H9 (cell line): ENCODE results near the gene ZNF770. TPM values are rescaled to one million over a fixed set of nuclear protein-coding genes. Genes with fewer than 3 reads are reported as not detected.

Experiments used
- DNase-seq: peaks from one replicate; pipeline ENCODE4 v3.0.0-alpha.2; 2017
- H2AFZ ChIP-seq: one replicate; pipeline ENCODE4 v1.6.1; 2013; ENCODE audit warnings: mild to moderate bottlenecking, low read length, control low read depth, moderate library complexity
- H2AK5ac ChIP-seq: 2 replicates; pipeline ENCODE4 v1.6.1; 2013; ENCODE audit warnings: low read length, control low read depth, mixed read lengths; ENCODE audit not compliant: insufficient read length
- H2BK120ac ChIP-seq: one replicate; pipeline ENCODE4 v1.6.1; 2013; ENCODE audit warnings: low read depth, mild to moderate bottlenecking, low read length, control low read depth, inconsistent platforms; ENCODE audit not compliant: poor library complexity, severe bottlenecking
- H2BK12ac ChIP-seq: 2 replicates; pipeline ENCODE4 v1.6.1; 2013; ENCODE audit warnings: low read length, control low read depth, mixed read lengths, low read depth; ENCODE audit not compliant: insufficient read length
- H2BK15ac ChIP-seq: 2 replicates; pipeline ENCODE4 v1.6.1; 2013; ENCODE audit warnings: low read depth, low read length, control low read depth
- H2BK20ac ChIP-seq: one replicate; pipeline ENCODE4 v1.6.1; 2013; ENCODE audit warnings: low read depth, mild to moderate bottlenecking, low read length, control low read depth, inconsistent platforms; ENCODE audit not compliant: poor library complexity, severe bottlenecking
- H2BK5ac ChIP-seq: 2 replicates; pipeline ENCODE4 v1.6.1; 2013; ENCODE audit warnings: low read length, control low read depth, mixed read lengths; ENCODE audit not compliant: insufficient read length
- H3K14ac ChIP-seq: 2 replicates; pipeline ENCODE4 v1.6.1; 2013; ENCODE audit warnings: low read length, control low read depth; ENCODE audit not compliant: insufficient read depth
- H3K18ac ChIP-seq: 2 replicates; pipeline ENCODE4 v1.6.1; 2013; ENCODE audit warnings: low read depth, mild to moderate bottlenecking, mixed read lengths, low read length, control low read depth; ENCODE audit not compliant: insufficient read length
- H3K23ac ChIP-seq: 2 replicates; pipeline ENCODE4 v1.6.1; 2013; ENCODE audit warnings: low read length, control low read depth, mixed read lengths, low read depth; ENCODE audit not compliant: insufficient read length
- H3K23me2 ChIP-seq: 2 replicates; pipeline ENCODE4 v1.6.1; 2013; ENCODE audit warnings: low read depth, mild to moderate bottlenecking, mixed read lengths, low read length, control low read depth; ENCODE audit not compliant: insufficient read length, poor library complexity, severe bottlenecking
- H3K27ac ChIP-seq: 2 replicates; pipeline ENCODE4 v1.5.1; 2013; ENCODE audit warnings: low read length, control low read depth, mixed read lengths, low read depth; ENCODE audit not compliant: insufficient read length
- H3K27me3 ChIP-seq: 2 replicates; pipeline ENCODE4 v1.6.1; 2013; ENCODE audit warnings: low read length, control low read depth, inconsistent platforms; ENCODE audit not compliant: insufficient read depth
- H3K4ac ChIP-seq: 2 replicates; pipeline ENCODE4 v1.6.1; 2013; ENCODE audit warnings: low read depth, mild to moderate bottlenecking, control low read depth, inconsistent platforms, low read length, moderate library complexity
- H3K4me1 ChIP-seq: 2 replicates; pipeline ENCODE4 v1.6.1; 2013; ENCODE audit warnings: low read length, control low read depth, inconsistent platforms; ENCODE audit not compliant: insufficient read depth
- H3K4me2 ChIP-seq: 2 replicates; pipeline ENCODE4 v1.6.1; 2013; ENCODE audit warnings: low read length, control low read depth, mixed read lengths; ENCODE audit not compliant: insufficient read length, insufficient read depth
- H3K56ac ChIP-seq: 2 replicates; pipeline ENCODE4 v1.6.1; 2013; ENCODE audit warnings: low read depth, mild to moderate bottlenecking, mixed read lengths, low read length, control low read depth; ENCODE audit not compliant: insufficient read length
- H3K79me1 ChIP-seq: 2 replicates; pipeline ENCODE4 v1.6.1; 2013; ENCODE audit warnings: low read depth, mild to moderate bottlenecking, moderate library complexity, low read length, control low read depth, inconsistent platforms; ENCODE audit not compliant: insufficient read depth, poor library complexity, severe bottlenecking
- H3K79me2 ChIP-seq: 2 replicates; pipeline ENCODE4 v1.6.1; 2013; ENCODE audit warnings: low read length, control low read depth, inconsistent platforms; ENCODE audit not compliant: insufficient read depth
- H3K9ac ChIP-seq: 2 replicates; pipeline ENCODE4 v1.6.1; 2013; ENCODE audit warnings: low read length, control low read depth, mixed read lengths; ENCODE audit not compliant: insufficient read length; ENCODE audit errors: extremely low read depth
- H3K9me3 ChIP-seq: one replicate; pipeline ENCODE4 v1.6.1; 2013; ENCODE audit warnings: low read depth, low read length, inconsistent platforms; ENCODE audit not compliant: control insufficient read depth
- H3T11ph ChIP-seq: one replicate; pipeline ENCODE4 v1.6.1; 2013; ENCODE audit warnings: mild to moderate bottlenecking, low read length, control low read depth, inconsistent platforms
- H4K20me1 ChIP-seq: one replicate; pipeline ENCODE4 v1.6.1; 2013; ENCODE audit not compliant: control insufficient read depth, insufficient read length, insufficient read depth
- H4K5ac ChIP-seq: 2 replicates; pipeline ENCODE4 v1.6.1; 2013; ENCODE audit warnings: low read depth, mild to moderate bottlenecking, mixed read lengths, low read length, control low read depth; ENCODE audit not compliant: insufficient read length
- H4K8ac ChIP-seq: replicated peaks from 2 replicates; pipeline ENCODE4 v1.6.1; 2013; ENCODE audit warnings: low read length, control low read depth, mixed read lengths, low read depth; ENCODE audit not compliant: insufficient read length
- H4K91ac ChIP-seq: 2 replicates; pipeline ENCODE4 v1.6.1; 2013; ENCODE audit warnings: low read depth, mild to moderate bottlenecking, moderate library complexity, mixed read lengths, low read length, control low read depth; ENCODE audit not compliant: insufficient read length
- H3K27ac Mint-ChIP-seq, 3 experiments: 2 replicates in 2 of 3; 3 replicates in 1 of 3; pipeline ENCODE4 v1.8.0; 2020 to 2021; ENCODE audit warnings: mixed read lengths in 3 of 3, mild to moderate bottlenecking in 1 of 3, moderate library complexity in 1 of 3
- H3K27me3 Mint-ChIP-seq: 2 replicates; pipeline ENCODE4 v1.8.0; 2021; ENCODE audit warnings: low read depth, mild to moderate bottlenecking, moderate library complexity, mixed read lengths
- H3K36me3 Mint-ChIP-seq, 3 experiments: 2 replicates in 2 of 3; 3 replicates in 1 of 3; pipeline ENCODE4 v1.8.0; 2020 to 2021; ENCODE audit warnings: low read depth in 3 of 3, mixed read lengths in 3 of 3; ENCODE audit not compliant: insufficient read depth in 1 of 3
- H3K4me1 Mint-ChIP-seq, 2 experiments: 2 replicates each; pipeline ENCODE4 v1.8.0; 2020; ENCODE audit warnings: mixed read lengths in 2 of 2
- H3K4me3 Mint-ChIP-seq, 2 experiments: 2 replicates in 1 of 2; 3 replicates in 1 of 2; pipeline ENCODE4 v1.8.0; 2020 to 2021; ENCODE audit warnings: mild to moderate bottlenecking in 2 of 2, mixed read lengths in 2 of 2, moderate library complexity in 1 of 2
- H3K9me3 Mint-ChIP-seq, 2 experiments: 2 replicates in 1 of 2; 3 replicates in 1 of 2; pipeline ENCODE4 v1.8.0; 2020; ENCODE audit warnings: mild to moderate bottlenecking in 2 of 2, mixed read lengths in 2 of 2, moderate library complexity in 1 of 2
- WGBS: extraction: QIAGEN DNeasy Blood & Tissue Kit; methylation state at CpG from one replicate; pipeline ENCODE4 v1.1.7; 2013; ENCODE audit warnings: missing lambda C conversion rate, low lambda C conversion rate, mixed read lengths; ENCODE audit not compliant: insufficient read length; ENCODE audit errors: extremely low coverage; 5-methylcytosine and 5-hydroxymethylcytosine counted together
- long read RNA-seq: library from polyadenylated mRNA; unstranded; transcript quantifications from one replicate; pipeline ENCODE4 v2.0.0, GENCODE V29; 2020
- total RNA-seq: library from RNA; stranded (reverse); gene quantifications from 2 replicates; pipeline ENCODE4 v1.2.1, GENCODE V29; 2021
- TF ChIP-seq, protein P1 (sequence below): fragments of 200-600 bp; sonication (generic); conservative IDR thresholded peaks from 3 replicates; pipeline ENCODE4 v1.8.0; 2021; ENCODE audit warnings: antibody characterized with exemption, mild to moderate bottlenecking

The ZNF770 gene, protein sequence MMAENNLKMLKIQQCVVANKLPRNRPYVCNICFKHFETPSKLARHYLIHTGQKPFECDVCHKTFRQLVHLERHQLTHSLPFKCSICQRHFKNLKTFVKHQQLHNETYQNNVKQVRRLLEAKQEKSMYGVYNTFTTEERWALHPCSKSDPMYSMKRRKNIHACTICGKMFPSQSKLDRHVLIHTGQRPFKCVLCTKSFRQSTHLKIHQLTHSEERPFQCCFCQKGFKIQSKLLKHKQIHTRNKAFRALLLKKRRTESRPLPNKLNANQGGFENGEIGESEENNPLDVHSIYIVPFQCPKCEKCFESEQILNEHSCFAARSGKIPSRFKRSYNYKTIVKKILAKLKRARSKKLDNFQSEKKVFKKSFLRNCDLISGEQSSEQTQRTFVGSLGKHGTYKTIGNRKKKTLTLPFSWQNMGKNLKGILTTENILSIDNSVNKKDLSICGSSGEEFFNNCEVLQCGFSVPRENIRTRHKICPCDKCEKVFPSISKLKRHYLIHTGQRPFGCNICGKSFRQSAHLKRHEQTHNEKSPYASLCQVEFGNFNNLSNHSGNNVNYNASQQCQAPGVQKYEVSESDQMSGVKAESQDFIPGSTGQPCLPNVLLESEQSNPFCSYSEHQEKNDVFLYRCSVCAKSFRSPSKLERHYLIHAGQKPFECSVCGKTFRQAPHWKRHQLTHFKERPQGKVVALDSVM
- 108 and 111 TPM in 2 replicates for total RNA-seq
- long read RNA-seq, full-length matches to known transcripts = 599 of 630 reads
- long read RNA-seq, partial matches to known transcripts = 5 of 630 reads
- long read RNA-seq, other reads (novel, unspliced or antisense) = 26 of 630 reads

DNA sequence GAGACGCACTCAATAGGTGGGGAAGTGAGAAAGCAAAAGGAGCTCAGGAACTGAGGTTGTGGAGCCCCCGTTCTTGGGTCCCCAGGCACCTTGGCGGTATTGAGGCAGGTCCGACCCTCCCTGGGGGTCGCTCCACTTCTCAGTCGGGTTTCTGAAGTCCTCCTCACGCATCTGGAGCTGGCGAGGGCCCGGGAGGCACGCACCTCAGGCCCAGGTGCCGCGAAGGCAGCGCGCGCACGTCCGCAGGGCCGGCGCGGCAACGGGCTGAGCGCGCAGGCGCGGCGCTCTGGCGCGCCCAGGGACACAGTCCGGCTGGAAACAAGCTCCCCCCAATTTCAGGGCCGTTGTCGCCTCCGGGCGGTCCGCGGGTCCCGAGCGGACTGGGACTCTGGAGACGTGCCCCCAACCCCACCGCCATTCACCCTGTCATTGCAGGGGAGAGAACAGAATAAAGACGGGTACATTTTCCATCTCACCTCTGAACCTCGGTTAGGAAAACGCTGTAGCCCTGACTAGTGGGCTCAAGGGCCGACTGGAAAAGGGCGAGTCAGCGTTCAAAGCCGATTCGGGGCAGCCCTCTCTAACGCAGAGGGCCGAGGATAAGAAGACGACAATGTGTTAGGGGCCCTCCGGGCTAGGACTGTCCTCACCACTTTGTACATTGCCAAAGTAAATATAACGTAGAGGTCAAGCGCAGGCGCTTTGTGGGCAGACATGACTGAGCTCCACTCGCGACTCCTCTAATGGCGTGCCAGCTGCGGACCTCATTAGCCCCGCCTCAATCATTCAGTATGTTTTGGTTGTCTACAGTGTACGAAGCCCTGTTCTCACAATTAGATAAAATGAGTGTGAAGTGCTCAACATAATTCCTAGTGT is at the start of gene ZNF770:
ZNF770 (minus strand) TSS at position 261 of the 876 bp plus-strand sequence. CDS start 4,853 bp downstream, outside the sequence.
- no peak within 1 kb of the TSS for H2AK5ac ChIP-seq

More for the DNA sequence above, at the start of gene ZNF770:
- H3K4me3 Mint-ChIP-seq = peak within 1 kb of the TSS; percentile 98
- peak; percentile 81 for DNase-seq
- Histone ChIP-seq H2BK120ac (no peak within 1 kb of the TSS), H2AFZ (no peak within 1 kb of the TSS), H3K9me3 (no peaks in the 10 kb centered on the region), H3K9ac (peak within 1 kb of the TSS; percentile 94), H4K20me1 (no peaks in the 10 kb centered on the region), H2BK15ac (no peak within 1 kb of the TSS), H3K14ac (peak within 1 kb of the TSS; percentile 82), H3K56ac (peak within 1 kb of the TSS; percentile 9), H3T11ph (no peak within 1 kb of the TSS), H3K23ac (no peak within 1 kb of the TSS), H4K91ac (no peak within 1 kb of the TSS), H2BK5ac (peak within 1 kb of the TSS; percentile 42), H3K4ac (no peak within 1 kb of the TSS), H4K8ac (no peak within 1 kb of the TSS), H3K4me2 (peak within 1 kb of the TSS; percentile 75), H3K79me2 (peaks cover 27% of the 10 kb centered on the region), H4K5ac (no peak within 1 kb of the TSS), H3K79me1 (no peaks in the 10 kb centered on the region), H3K18ac (peak within 1 kb of the TSS; percentile 63), H2BK12ac (no peak within 1 kb of the TSS), H3K23me2 (peaks cover 8% of the 10 kb centered on the region), H3K27me3 (no peaks in the 10 kb centered on the region), H2BK20ac (no peak within 1 kb of the TSS), H3K4me1 (peaks cover 2% of the 10 kb centered on the region; the same call in 1 of the 2 replicates), H3K27ac (no peak within 1 kb of the TSS)
- WGBS = no CpG with 5 or more reads among the region's 60 CpGs
- peaks cover 29 to 35% of the 10 kb centered on the region in 2 experiments for H3K4me1 Mint-ChIP-seq
- H3K27me3 Mint-ChIP-seq = no peaks in the 10 kb centered on the region
- H3K27ac Mint-ChIP-seq = peak within 1 kb of the TSS; percentile 95 to 99 (median 98)
- no peaks in the 10 kb centered on the region for H3K9me3 Mint-ChIP-seq
- peaks cover 5 to 37% (median 11%) of the 10 kb centered on the region in 3 experiments; a peak in 6 of 7 replicates for H3K36me3 Mint-ChIP-seq
- TF ChIP-seq, protein P1, sequence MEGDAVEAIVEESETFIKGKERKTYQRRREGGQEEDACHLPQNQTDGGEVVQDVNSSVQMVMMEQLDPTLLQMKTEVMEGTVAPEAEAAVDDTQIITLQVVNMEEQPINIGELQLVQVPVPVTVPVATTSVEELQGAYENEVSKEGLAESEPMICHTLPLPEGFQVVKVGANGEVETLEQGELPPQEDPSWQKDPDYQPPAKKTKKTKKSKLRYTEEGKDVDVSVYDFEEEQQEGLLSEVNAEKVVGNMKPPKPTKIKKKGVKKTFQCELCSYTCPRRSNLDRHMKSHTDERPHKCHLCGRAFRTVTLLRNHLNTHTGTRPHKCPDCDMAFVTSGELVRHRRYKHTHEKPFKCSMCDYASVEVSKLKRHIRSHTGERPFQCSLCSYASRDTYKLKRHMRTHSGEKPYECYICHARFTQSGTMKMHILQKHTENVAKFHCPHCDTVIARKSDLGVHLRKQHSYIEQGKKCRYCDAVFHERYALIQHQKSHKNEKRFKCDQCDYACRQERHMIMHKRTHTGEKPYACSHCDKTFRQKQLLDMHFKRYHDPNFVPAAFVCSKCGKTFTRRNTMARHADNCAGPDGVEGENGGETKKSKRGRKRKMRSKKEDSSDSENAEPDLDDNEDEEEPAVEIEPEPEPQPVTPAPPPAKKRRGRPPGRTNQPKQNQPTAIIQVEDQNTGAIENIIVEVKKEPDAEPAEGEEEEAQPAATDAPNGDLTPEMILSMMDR = no peak
